WI38 (cell line): ENCODE data around the gene SLC29A3.

Source experiments
- H3K4me3 ChIP-seq: 2 replicates; pipeline ENCODE4 v1.5.1; 2011; ENCODE audit warnings: low read depth, mild to moderate bottlenecking, control low read depth, low read length
- CTCF ChIP-seq: IDR thresholded peaks from 2 replicates; pipeline ENCODE4 v1.5.1; 2012; ENCODE audit warnings: low read depth, mild to moderate bottlenecking, control low read depth, low read length

SLC29A3 gene

GRCh38 chr10:71347587-71348395 is 28.7 kb downstream of the SLC29A3 start:
- H3K4me3 ChIP-seq = no peak overlapping the region
- no peak for TF ChIP-seq CTCF

- TF ChIP-seq CTCF = no peak
- H3K4me3 ChIP-seq = no peak overlapping the region
Measured at GRCh38 chr10:71348850-71349249, 29.8 kb downstream of the SLC29A3 start.

- no peak overlapping the region for H3K4me3 ChIP-seq
- TF ChIP-seq CTCF = no peak
Measured at GRCh38 chr10:71349406-71349805, 30.3 kb downstream of the SLC29A3 start.

- no peak for TF ChIP-seq CTCF
Measured at GRCh38 chr10:71351087-71351486, 32.0 kb downstream of the SLC29A3 start.

GRCh38 chr10:71351628-71352319 is 32.7 kb downstream of the SLC29A3 start:
- TF ChIP-seq CTCF = no peak
- H3K4me3 ChIP-seq = no peak overlapping the region

More at GRCh38 chr10:71351087-71351486, 32.0 kb downstream of the SLC29A3 start:
- no peak overlapping the region for H3K4me3 ChIP-seq

- H3K4me3 ChIP-seq = no peak overlapping the region
- TF ChIP-seq CTCF = no peak
Measured at GRCh38 chr10:71353639-71354038, 34.6 kb downstream of the SLC29A3 start.

GRCh38 chr10:71354776-71355175 is 35.7 kb downstream of the SLC29A3 start:
- H3K4me3 ChIP-seq = no peak overlapping the region
- no peak for TF ChIP-seq CTCF
